ENCODE measurements around the gene FRMD1. TPM values are rescaled to one million over a fixed set of nuclear protein-coding genes. Genes with fewer than 3 reads are reported as not detected.

The FRMD1 gene
- total RNA-seq, 2 donors from 2014 or later, result 0.18 to 0.79 TPM

GRCh38 chr6:168037242-168037641, 41.8 kb downstream of the FRMD1 start:
- DNase-seq (no peak), ATAC-seq (peak; percentile 20 to 25)
- intact Hi-C loops (cut with DNase I), result no loop called here

- intact Hi-C loops (cut with DNase I), result no loop called here
- no peak for DNase-seq
- ATAC-seq, result peak; percentile 32 to 40
These were observed 43.1 kb downstream of the FRMD1 start for GRCh38 chr6:168035661-168036545.

GRCh38 chr6:168035098-168035660, 43.8 kb downstream of the FRMD1 start:
- intact Hi-C loops (cut with DNase I), result no loop called here

GRCh38 chr6:168034537-168034936, 44.5 kb downstream of the FRMD1 start:
- intact Hi-C loops (cut with DNase I), result no loop called here
- ATAC-seq, result no peak
- DNase-seq, result no peak

More at GRCh38 chr6:168035098-168035660, 43.8 kb downstream of the FRMD1 start:
- ATAC-seq (peak; percentile 67 to 79), DNase-seq (peak; percentile 78)

GRCh38 chr6:168033791-168034190, 45.2 kb downstream of the FRMD1 start:
- DNase-seq (no peak), ATAC-seq (no peak)
- intact Hi-C loops (cut with DNase I), result no loop called here

- intact Hi-C loops (cut with DNase I), result no loop called here
- ATAC-seq (peak in 1 of 2 donors; percentile 35), DNase-seq (no peak)
These were observed 46.8 kb downstream of the FRMD1 start for GRCh38 chr6:168032005-168032760.

- intact Hi-C loops (cut with DNase I), result no loop called here
- ATAC-seq (peak in 1 of 2 donors; percentile 38), DNase-seq (no peak)
These were observed 47.5 kb downstream of the FRMD1 start for GRCh38 chr6:168031411-168031971.

- intact Hi-C loops (cut with DNase I), result no loop called here
- ATAC-seq, result no peak
- no peak for DNase-seq
These were observed 48.1 kb downstream of the FRMD1 start for GRCh38 chr6:168030908-168031307.

- ATAC-seq, result no peak
- no peak for DNase-seq
- intact Hi-C loops (cut with DNase I), result no loop called here
These were observed 48.7 kb downstream of the FRMD1 start for GRCh38 chr6:168030218-168030746.

GRCh38 chr6:168029459-168030217, 49.4 kb downstream of the FRMD1 start:
- intact Hi-C loops (cut with DNase I), result no loop called here
- DNase-seq (no peak), ATAC-seq (no peak)

- DNase-seq, result no peak
- intact Hi-C loops (cut with DNase I), result no loop called here
- no peak for ATAC-seq
These were observed 50.8 kb downstream of the FRMD1 start for GRCh38 chr6:168028181-168028580.

- intact Hi-C loops (cut with DNase I), result no loop called here
- no peak for DNase-seq
- ATAC-seq, result no peak
These were observed 51.5 kb downstream of the FRMD1 start for GRCh38 chr6:168027521-168027920.

GRCh38 chr6:168026925-168027324, 52.1 kb downstream of the FRMD1 start:
- intact Hi-C loops (cut with DNase I), result no loop called here
- no peak for DNase-seq
- ATAC-seq, result no peak

GRCh38 chr6:168025831-168026710, 52.9 kb downstream of the FRMD1 start:
- intact Hi-C loops (cut with DNase I), result no loop called here
- no peak for DNase-seq
- no peak for ATAC-seq

GRCh38 chr6:168024951-168025510, 54.0 kb downstream of the FRMD1 start:
- no peak for ATAC-seq
- no peak for DNase-seq
- intact Hi-C loops (cut with DNase I), result no loop called here

- ATAC-seq (no peak), DNase-seq (no peak)
These were observed 56.3 kb downstream of the FRMD1 start for GRCh38 chr6:168022488-168023321.

GRCh38 chr6:168021581-168021980, 57.4 kb downstream of the FRMD1 start:
- DNase-seq (no peak), ATAC-seq (no peak)
- intact Hi-C loops (cut with DNase I), result no loop called here

More at GRCh38 chr6:168022488-168023321, 56.3 kb downstream of the FRMD1 start:
- intact Hi-C loops (cut with DNase I), result no loop called here

Data from left cardiac atrium (tissue), 4 donors.